Measurements from ENCODE around the gene FARP2.
"Not testable (repeated sequence)": the region's sequence is repeated elsewhere in the genome, so short reads cannot be mapped to it uniquely, and the experiment has no call there.

The FARP2 gene

GRCh38 chr2:241355983-241356870 lies at the start of gene FARP2:
Gene FARP2 (plus strand): TSS chr2:241356285. CDS start chr2:241373108, 16,823 bp downstream.
- peak; percentile 97 for DNase-seq

GRCh38 chr2:241307055-241307454 lies 49.0 kb upstream of the FARP2 start:
- no peak for DNase-seq

- no peak for DNase-seq
These were observed 47.8 kb upstream of the FARP2 start for GRCh38 chr2:241308267-241308666.

GRCh38 chr2:241308832-241309500 lies 47.1 kb upstream of the FARP2 start:
- DNase-seq: no peak

- peak; percentile 83 for DNase-seq
These were observed 46.4 kb upstream of the FARP2 start for GRCh38 chr2:241309684-241310117.

- no peak for DNase-seq
These were observed 45.0 kb upstream of the FARP2 start for GRCh38 chr2:241310917-241311566.

- no peak for DNase-seq
These were observed 44.0 kb upstream of the FARP2 start for GRCh38 chr2:241312082-241312481.

GRCh38 chr2:241313543-241314095 lies 42.5 kb upstream of the FARP2 start:
- no peak for DNase-seq

GRCh38 chr2:241314226-241315092 lies 41.6 kb upstream of the FARP2 start:
- no peak for DNase-seq

GRCh38 chr2:241315093-241315878 lies 40.8 kb upstream of the FARP2 start, which contains the start of gene HDLBP:
Gene HDLBP (minus strand): TSS chr2:241315672. CDS start chr2:241266869, 48,803 bp downstream.
- peak; percentile 100 for DNase-seq

GRCh38 chr2:241315879-241316631 lies 40.0 kb upstream of the FARP2 start, which contains the start of gene SEPTIN2:
Gene SEPTIN2 (plus strand): TSS chr2:241315925. CDS start chr2:241324233, 8,308 bp downstream.
- peak; percentile 80 for DNase-seq

GRCh38 chr2:241316825-241317224 lies 39.3 kb upstream of the FARP2 start:
- no peak for DNase-seq

- DNase-seq: no peak
These were observed 38.7 kb upstream of the FARP2 start for GRCh38 chr2:241317391-241317790.

GRCh38 chr2:241318830-241319229 lies 37.3 kb upstream of the FARP2 start:
- not testable (repeated sequence) for DNase-seq

GRCh38 chr2:241320394-241320793 lies 35.7 kb upstream of the FARP2 start:
- DNase-seq: no peak

GRCh38 chr2:241321033-241321432 lies 35.1 kb upstream of the FARP2 start:
- no peak for DNase-seq

- no peak for DNase-seq
These were observed 34.2 kb upstream of the FARP2 start for GRCh38 chr2:241321886-241322285.

GRCh38 chr2:241323778-241324177 lies 32.3 kb upstream of the FARP2 start:
- no peak for DNase-seq

GRCh38 chr2:241324775-241325174 lies 31.3 kb upstream of the FARP2 start:
- DNase-seq: no peak

- no peak for DNase-seq
These were observed 30.8 kb upstream of the FARP2 start for GRCh38 chr2:241325257-241325656.

Data from CD4-positive, alpha-beta T cell treated with Interleukin-17A for 4 hours (primary cell).